HG03442 (cell line): Measurements from ENCODE around the gene ATF6B.
"Not testable (repeated sequence)": the region's sequence is repeated elsewhere in the genome, so short reads cannot be mapped to it uniquely, and the experiment has no call there.

Experiments used
- ATAC-seq: cut with Tn5 transposase; IDR thresholded peaks from one replicate; pipeline ENCODE4 v1.9.1; 2021; ENCODE audit warnings: mild to moderate bottlenecking, moderate library complexity; ENCODE audit not compliant: unreplicated experiment

ATF6B gene

DNA sequence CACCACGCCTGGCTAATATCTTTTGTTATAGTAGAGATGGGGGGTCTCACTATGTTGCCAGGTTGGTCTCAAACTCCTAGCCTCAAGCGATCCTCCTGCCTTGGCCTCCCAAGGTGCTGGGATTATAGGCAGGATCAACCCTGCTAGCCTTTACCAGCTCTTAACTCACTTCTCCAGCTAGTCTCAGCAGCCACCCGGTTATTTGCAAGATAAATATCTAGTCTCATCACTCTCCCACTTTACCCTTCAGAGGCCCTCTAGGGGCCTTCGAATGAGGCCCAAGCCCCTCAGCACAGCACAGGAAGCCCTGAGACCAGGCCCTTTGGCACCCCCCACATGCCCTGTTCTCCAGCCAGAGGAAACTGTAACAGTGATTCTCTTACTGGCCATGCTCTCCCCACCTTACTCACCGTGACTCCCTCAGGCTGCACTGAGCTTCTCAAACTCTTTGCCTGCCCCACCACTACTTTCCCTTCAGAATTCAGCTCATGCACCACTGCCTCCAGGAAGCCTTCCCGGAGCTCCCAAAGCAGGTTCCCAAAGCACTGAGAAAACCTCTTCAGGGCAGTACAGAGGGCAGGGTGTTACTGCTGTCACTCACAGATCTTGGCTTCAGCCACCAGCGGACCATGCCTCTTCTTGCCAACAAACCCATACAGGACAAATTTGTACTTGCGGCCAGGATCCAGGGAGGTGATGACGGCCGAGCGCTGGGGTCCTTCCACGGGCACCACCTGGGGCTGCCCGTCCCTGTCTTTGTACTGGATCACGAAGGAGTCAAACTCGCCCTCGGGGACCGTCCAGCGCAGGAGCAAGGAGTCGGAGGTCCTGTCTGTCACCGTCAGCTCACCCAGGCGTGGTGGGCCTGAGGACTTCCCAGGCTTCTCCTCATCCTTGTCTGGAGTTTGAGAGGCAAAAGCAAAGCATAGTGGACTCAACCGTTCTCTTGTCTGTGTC lies 44.0 kb downstream of the ATF6B start:
- ATAC-seq: no peak

DNA sequence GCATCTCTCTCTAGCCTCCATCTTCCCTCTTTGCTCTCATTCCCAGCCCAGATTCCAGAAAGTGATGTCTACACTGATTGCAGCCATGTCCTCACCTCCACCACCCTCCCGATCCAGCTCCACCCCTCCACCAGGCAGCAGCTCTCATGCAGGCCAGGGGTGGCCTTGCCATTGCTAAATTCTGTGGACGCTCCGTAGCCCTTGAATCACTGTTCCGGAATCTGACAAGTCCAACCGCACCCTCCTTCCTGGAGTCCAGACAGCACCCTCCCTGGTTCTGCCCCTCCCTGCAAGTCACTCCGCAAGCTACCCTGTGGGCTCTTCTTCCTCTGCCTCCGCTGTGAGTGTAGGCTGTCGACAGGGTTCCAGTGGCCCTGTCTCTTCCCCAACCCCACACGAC lies 45.1 kb downstream of the ATF6B start:
- no peak for ATAC-seq

DNA sequence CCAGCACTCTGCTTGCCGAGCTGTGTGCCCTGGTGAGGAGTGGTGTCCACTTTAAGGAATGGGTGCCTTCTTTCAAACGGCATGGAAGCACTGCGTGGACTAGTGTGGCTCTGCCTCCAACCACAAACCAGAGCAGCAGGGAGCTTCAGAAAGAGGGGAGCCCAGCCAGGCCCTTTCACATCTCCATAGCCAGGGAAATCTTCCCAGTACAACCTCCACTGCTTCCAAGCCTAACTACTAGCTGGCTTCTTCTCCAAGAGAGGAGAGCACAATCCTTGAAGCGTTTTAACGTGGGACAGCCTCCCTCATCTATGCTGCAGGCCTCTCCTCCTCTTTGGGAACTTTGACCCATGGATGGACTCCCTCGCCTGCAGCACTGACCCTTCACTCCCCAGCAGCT lies 45.6 kb downstream of the ATF6B start:
- ATAC-seq: no peak

DNA sequence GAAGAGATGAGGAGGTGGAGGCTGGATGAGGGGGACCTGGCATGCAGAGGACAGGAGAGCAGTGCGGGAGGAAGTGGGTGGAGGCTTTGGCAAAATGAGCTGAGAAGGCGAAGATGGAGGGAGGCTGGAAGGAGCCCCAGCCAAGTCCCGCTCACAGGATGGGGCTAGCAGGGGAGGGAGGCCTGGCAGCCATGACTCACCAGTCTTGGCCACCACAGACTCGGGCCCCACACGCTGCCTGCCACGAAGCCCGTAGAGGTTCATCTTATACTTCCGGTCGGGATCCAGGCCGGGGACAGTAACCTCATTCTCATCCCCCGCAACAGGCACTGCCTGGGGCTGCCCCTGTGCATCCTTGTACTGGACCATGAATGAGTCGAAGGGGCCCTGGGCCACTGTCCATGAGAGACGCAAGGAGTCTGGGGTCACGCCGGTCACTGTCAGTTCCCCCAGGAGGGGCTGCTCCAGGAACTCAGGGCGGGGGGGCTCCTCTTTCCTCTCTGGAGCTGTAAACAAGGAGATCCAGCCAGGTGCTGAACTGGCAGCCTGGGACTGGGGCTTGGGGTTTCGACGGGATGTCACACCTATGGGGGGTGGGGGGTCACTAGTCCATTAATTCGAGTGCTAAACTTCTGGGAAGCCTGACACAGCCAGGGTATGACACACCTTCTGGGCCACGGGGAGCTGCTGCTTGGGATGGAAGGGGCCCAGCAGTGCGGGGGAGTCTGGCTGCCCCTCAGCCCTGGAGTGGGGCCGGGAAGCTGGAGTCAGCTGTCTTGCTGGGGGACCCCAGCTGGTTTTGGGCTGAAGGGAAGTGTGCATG lies 46.7 kb downstream of the ATF6B start:
- no peak for ATAC-seq

DNA sequence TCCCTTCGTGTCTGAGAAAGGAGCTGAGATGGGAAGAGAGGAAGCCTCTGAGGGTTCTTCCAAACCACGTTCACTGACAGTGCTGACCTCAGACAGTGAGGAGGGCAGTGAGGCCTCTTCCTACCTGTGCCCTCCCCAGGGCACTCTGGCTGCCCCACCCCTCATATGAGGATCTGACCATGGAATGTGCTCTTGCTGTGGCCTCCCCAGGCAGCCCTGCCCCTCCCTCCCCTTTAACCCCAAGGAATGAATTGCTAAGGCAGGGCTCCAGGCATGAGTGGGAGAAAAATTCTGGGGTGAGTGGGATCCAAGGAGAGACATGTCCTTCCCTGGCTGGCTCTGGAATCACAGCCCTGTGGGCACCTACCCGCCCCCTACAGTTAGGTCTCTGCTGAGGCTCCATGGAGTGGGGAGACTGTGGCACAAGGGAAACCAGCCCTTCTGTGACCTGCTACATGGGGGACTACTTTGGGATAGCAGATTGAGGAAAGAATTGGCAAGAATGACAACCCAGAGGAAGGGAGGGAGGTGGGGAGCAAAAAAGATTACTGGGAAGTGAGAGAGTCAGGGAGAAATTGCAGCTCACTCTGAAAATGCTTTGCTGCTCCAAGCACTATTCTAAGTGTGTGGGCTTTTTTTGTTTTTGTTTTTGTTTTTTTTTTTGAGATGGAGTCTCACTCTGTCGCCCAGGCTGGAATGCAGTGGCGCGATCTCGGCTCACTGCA lies 48.3 kb downstream of the ATF6B start:
- no peak for ATAC-seq

DNA sequence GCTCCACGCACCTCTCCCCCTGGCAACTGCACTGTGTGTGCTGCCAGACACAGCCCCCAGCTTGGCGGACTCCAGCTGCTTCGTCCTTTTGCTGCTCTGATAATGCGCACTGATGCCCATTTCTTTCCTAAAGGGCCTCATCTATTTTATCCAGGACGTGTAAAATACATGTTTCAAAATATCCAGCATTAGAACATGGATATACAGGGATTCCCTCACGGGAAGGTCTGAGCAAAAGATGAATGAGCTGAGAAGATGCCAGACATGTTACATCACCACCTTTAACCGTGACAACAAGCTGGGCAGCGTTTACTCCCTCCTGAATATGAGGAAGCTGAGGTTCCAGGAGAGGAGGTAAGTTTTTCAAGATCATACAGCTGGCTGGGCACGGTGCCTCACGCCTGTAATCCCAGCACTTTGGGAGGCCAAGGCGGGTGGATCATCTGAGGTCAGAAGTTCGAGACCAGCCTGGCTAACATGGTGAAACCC lies 51.7 kb downstream of the ATF6B start:
- no peak for ATAC-seq

DNA sequence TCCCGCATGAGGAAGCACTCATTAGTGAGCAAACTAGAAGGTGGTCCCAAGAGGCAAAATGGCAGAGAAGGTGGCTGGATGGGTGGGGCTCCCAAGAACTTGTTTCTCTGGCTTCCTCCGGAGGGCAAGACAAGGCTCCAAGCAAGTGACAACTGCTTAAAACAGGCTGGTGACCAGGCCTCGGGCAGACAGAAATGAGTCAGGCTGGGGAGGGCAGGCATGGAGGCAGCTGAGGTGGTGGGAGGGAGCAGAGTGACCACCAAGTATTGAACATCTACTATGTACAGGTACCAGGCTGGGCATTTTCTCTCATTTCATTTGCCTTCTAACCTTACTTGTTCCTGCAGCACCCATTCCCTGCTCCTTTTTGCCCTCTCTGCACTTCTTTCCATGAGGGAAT lies 52.3 kb downstream of the ATF6B start:
- no peak for ATAC-seq

DNA sequence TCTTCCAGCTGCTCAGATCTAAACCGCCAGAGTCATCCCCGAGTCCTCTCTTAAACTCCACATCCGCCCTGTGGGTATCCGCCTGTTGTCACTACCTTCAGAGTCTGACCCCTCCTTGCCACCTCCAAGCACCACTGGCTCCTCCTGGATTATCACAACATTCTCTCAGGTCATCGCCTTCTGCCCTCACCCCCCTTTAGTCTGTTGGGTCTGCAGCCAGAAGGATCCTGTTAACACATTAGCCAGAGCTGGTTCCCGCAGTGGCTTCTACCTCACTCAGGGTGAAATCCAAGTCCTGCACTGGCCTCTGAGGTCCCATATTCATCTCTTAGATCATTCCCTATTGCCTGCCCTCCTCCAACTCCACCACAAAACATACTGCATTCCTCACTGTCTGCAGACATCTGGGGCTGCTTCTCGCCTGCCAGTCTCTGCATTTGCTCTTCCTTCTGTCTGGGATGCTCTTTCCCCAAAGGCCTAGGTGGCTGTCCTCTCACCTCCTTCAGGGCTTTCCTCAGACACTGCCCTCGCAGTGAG lies 53.0 kb downstream of the ATF6B start:
- ATAC-seq: no peak

DNA sequence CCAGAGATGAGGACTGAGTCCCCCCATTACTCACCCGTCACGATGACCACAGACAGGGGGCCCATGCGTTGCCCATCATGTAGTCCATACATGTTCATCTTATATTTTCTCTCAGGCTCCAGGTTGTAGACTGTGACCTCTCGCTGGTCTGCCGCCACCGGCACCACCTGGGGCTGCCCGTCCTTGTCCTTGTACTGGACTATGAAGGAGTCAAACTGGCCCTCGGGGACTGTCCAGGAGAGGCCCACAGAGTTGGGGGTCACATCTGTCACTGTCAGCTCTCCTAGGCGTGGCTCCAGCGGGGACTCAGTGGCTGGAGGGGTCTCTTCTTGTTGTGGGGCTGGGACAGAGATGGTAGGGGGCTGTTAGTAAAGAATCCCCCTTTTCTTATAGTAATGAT lies 54.4 kb downstream of the ATF6B start:
- no peak for ATAC-seq

DNA sequence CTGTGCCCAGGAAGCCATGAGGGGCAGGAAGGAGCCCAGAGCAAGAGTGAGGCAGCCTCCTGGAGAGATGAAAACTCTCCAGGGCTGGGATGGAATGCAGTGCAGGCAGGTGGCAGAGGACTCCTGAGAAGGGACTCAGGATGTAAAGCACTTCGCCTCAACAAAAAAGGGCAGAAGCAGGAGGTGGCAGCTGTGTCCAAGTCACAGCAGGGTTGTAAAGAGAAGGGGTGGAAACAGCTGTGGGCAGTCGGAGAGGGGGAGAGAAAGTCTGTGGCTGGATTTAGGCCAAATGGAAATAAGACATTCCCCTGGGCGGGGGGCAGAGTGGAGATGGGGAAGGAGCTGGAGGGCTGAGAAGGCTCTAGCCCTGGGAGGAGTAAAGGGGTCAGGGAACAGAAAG lies 54.9 kb downstream of the ATF6B start:
- ATAC-seq: no peak

DNA sequence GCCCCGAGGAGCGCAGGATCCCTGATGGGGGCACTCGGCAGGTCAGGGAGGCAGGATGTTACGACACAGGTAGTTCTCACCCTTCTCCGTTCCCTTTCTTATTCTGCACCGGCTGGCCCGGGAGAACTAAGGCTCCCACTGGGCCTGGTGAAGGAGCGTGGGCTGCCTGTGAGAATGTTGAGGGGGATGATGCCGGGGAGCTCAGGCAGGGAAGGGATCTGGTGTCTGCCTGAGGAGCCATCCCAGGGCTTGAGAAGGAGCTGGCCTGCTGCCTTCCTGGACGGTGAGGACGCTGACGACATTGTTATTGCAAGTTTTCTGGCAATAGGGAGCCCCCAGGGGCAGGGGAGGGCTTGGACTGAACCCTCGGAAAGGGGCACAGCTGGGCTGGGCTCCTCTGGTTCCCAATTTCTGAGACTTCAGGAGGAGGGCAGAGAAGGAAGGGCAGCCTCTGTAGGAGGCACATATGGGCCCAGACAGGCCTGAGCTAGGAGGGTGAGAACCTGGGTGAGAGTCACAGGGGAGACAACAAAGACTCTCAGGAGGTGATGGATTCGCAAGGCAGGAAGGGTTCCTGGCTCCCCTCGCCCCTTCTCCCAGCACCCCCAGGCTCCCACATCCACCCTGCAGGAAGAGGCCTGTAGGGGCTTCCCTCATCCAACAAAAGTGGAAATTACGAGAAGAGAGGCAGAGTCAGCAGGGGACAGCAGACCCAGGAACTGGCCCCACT lies 57.1 kb downstream of the ATF6B start:
- ATAC-seq: no peak

DNA sequence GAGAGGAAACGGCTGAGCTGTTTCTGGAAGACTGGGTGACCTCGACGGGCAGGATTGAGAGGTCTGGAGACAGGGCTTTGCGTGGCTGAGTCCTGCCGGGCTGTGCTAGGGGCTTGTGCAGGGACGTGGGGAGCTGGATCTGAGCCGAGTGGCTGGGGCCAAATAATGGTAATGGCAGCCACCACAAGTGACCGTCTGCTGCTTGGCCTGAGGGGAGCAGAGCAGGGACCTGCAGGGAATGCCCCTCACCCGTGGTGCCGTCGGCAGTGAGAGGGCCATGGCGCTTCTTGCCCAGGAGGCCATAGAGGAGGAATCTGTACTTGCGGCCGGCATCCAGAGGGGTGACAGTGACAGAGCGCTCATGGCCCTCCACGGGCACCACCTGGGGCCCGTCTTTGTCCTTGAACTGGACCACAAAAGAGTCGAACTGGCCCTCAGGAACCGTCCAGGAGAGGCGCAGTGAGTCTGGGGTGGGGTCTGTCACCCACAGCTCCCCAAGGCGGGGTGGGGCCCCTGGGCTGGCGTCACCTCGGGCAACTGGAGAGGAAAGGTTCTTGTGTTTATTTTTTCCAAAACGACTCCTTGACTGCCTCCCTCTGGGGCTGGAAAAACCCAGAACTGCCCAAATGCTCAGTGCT lies 58.0 kb downstream of the ATF6B start:
- no peak for ATAC-seq

DNA sequence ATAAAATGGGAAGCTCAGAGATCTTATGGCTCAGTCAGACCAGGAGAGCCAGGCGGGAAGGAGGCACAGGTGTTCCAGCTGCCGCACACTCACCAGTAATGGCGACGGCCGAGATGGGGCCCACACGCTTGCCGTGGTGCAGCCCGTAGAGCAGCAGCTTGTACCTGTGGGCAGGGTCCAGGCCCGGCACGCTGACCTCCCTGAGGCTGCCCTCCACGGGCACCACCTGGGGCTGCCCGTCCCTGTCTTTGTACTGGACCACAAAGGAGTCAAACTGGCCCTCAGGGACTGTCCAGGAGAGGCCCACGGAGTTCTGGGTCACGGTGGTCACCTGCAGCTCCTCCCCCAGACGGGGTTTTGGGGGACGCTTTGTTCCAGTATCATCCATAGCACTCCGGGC lies 58.6 kb downstream of the ATF6B start:
- no peak for ATAC-seq

DNA sequence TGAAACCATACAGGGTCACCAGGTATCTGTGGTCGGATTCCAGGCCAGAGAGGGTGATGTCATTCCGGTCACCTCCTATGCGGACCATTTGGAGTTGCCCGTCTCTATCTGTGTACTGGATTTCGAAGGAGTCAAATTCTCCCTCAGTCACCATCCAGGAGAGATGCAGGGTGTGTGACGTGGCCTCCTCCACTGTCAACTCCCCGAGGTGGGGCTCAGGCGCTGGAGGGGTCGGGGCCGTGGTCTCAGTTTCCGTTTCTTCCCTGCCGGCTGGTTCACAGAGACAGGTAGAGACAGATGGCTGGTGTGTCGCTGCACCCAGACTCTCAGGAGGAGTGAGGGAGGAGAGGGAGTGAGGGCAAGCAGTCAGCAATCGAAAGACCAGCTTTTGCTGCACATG lies 59.2 kb downstream of the ATF6B start:
- no peak for ATAC-seq

DNA sequence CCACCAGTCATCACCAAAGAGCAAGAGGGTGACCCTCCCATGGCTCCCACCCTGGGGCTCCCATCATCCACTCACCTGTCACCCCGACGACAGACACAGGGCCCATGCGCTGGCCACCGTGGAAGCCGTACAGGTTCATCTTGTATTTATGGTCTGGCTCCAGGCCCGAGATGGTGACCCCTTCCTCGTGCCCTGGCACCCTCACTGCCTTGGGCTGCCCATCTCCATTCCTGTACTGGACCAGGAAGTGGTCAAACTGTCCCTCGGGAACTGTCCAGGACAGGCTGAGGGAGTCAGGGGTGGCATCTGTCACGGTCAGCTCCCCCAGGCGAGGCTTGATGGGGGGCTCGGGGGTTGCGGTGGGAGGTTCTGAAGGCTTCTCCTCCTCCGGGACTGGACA lies 59.7 kb downstream of the ATF6B start:
- ATAC-seq: not testable (repeated sequence)

DNA sequence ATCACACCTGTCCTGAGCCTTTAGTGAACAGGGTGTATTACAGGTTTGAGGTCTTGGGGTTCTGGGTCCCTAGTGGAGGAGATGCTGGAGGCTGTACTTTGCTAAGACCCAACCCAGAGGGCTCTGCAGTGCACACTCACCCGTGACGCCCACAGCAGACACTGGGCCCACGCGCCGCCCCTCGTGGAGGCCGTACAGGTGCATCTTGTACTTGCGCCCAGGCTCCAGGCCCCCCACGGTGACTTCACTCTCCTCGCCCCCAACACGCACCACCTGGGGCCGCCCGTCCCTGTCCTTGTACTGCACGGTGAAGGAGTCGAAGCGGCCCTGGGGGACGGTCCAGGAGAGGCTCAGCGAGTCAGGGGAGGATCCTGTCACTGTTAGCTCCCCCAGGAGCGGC lies 60.5 kb downstream of the ATF6B start:
- not testable (repeated sequence) for ATAC-seq
